Loucy (cell line): ENCODE measurements around the gene AK4.
"Not testable (repeated sequence)": the region's sequence is repeated elsewhere in the genome, so short reads cannot be mapped to it uniquely, and the experiment has no call there.

Source experiments
- H2AFZ ChIP-seq: fragments of 200-600 bp; sonication (generic); 2 replicates; pipeline ENCODE4 v1.6.0; 2016; ENCODE audit warnings: antibody characterized with exemption, mild to moderate bottlenecking, low read length, moderate library complexity
- H3F3A ChIP-seq: fragments of 200-600 bp; 2 replicates; pipeline ENCODE4 v1.6.0; 2016; ENCODE audit warnings: antibody characterized with exemption, low read depth, mild to moderate bottlenecking
- H3K27me3 ChIP-seq: fragments of 200-600 bp; sonication (generic); 2 replicates; pipeline ENCODE4 v1.6.1; 2014; ENCODE audit warnings: low read length, mild to moderate bottlenecking; ENCODE audit not compliant: insufficient read depth, poor library complexity, severe bottlenecking
- H3K36me3 ChIP-seq: fragments of 200-600 bp; sonication (generic); 2 replicates; pipeline ENCODE4 v1.6.1; 2016; ENCODE audit warnings: low read length; ENCODE audit not compliant: insufficient read depth
- H3K4me1 ChIP-seq: fragments of 200-600 bp; sonication (generic); 2 replicates; pipeline ENCODE4 v1.5.1; 2014; ENCODE audit warnings: low read length, mild to moderate bottlenecking; ENCODE audit not compliant: insufficient read depth, poor library complexity, severe bottlenecking
- H3K4me2 ChIP-seq: fragments of 200-600 bp; sonication (generic); 2 replicates; pipeline ENCODE4 v1.6.0; 2014; ENCODE audit warnings: antibody characterized with exemption, low read length, low read depth, mild to moderate bottlenecking; ENCODE audit not compliant: poor library complexity, severe bottlenecking
- H3K4me3 ChIP-seq: fragments of 200-600 bp; sonication (generic); 2 replicates; pipeline ENCODE4 v1.5.1; 2014; ENCODE audit warnings: low read length, mild to moderate bottlenecking, mixed read lengths; ENCODE audit not compliant: poor library complexity, severe bottlenecking
- H3K79me2 ChIP-seq: fragments of 200-600 bp; sonication (generic); 2 replicates; pipeline ENCODE4 v1.6.1; 2014; ENCODE audit warnings: low read length; ENCODE audit not compliant: insufficient read depth
- H3K9ac ChIP-seq: fragments of 200-600 bp; sonication (generic); 2 replicates; pipeline ENCODE4 v1.6.0; 2014; ENCODE audit warnings: mild to moderate bottlenecking, low read depth, low read length, moderate library complexity; ENCODE audit not compliant: poor library complexity, severe bottlenecking
- H3K9me2 ChIP-seq: fragments of 200-600 bp; sonication (generic); replicated peaks from 2 replicates; pipeline ENCODE4 v1.6.1; 2016; ENCODE audit warnings: low read depth, low read length, mixed read lengths
- H3K9me3 ChIP-seq: fragments of 200-600 bp; sonication (generic); 2 replicates; pipeline ENCODE4 v1.6.1; 2014; ENCODE audit warnings: mild to moderate bottlenecking, antibody characterized with exemption, low read length, low read depth; ENCODE audit not compliant: insufficient read depth
- H4K20me1 ChIP-seq: fragments of 200-600 bp; sonication (generic); 2 replicates; pipeline ENCODE4 v1.6.0; 2014; ENCODE audit warnings: antibody characterized with exemption, low read length, mild to moderate bottlenecking; ENCODE audit not compliant: insufficient read depth, poor library complexity, severe bottlenecking
- CTCF ChIP-seq: fragments of 200-600 bp; sonication (generic); conservative IDR thresholded peaks from 2 replicates; pipeline ENCODE4 v1.5.1; 2014; ENCODE audit warnings: mild to moderate bottlenecking, antibody characterized with exemption, low read length
- EZH2phosphoT487 ChIP-seq: fragments of 200-600 bp; IDR thresholded peaks from 2 replicates; pipeline ENCODE4 v1.6.1; 2018; ENCODE audit warnings: antibody characterized with exemption, mild to moderate bottlenecking, moderate library complexity, borderline replicate concordance

Gene AK4

GRCh38 chr1:65138524-65138923, 9.5 kb upstream of the AK4 start:
- H2AFZ ChIP-seq, result 0 out of 2 replicates have a peak overlapping the region, but pooled peaks have one; percentile 52

GRCh38 chr1:65139793-65140192, 8.2 kb upstream of the AK4 start:
- not testable (repeated sequence) for H3K79me2 ChIP-seq, H3K4me2 ChIP-seq, H3K4me3 ChIP-seq, H3K4me1 ChIP-seq, H3K27me3 ChIP-seq, H3K36me3 ChIP-seq, H3F3A ChIP-seq, H3K9ac ChIP-seq, H3K9me3 ChIP-seq, H3K9me2 ChIP-seq, H2AFZ ChIP-seq, H4K20me1 ChIP-seq

More at GRCh38 chr1:65138524-65138923, 9.5 kb upstream of the AK4 start:
- no peak overlapping the region for H3K4me3 ChIP-seq
- H3K27me3 ChIP-seq, result no peaks in the 10 kb centered on the region
- TF ChIP-seq EZH2phosphoT487, result no peak
- TF ChIP-seq CTCF, result no peak
- H3K4me2 ChIP-seq, result no peak overlapping the region
- no peaks in the 10 kb centered on the region for H3K9me2 ChIP-seq
- H3K79me2 ChIP-seq, result no peaks in the 10 kb centered on the region
- no peaks in the 10 kb centered on the region for H3F3A ChIP-seq
- H3K36me3 ChIP-seq, result no peaks in the 10 kb centered on the region
- H3K4me1 ChIP-seq, result peaks cover 7% of the 10 kb centered on the region
- no peaks in the 10 kb centered on the region for H4K20me1 ChIP-seq
- H3K9me3 ChIP-seq, result no peaks in the 10 kb centered on the region
- H3K9ac ChIP-seq, result no peak overlapping the region

GRCh38 chr1:65141394-65141793, 6.6 kb upstream of the AK4 start:
- Histone ChIP-seq H3K4me3 (no peak overlapping the region), H3F3A (no peaks in the 10 kb centered on the region), H3K36me3 (no peaks in the 10 kb centered on the region), H3K9ac (no peak overlapping the region), H3K4me1 (peaks cover 7% of the 10 kb centered on the region), H3K79me2 (no peaks in the 10 kb centered on the region), H3K9me2 (no peaks in the 10 kb centered on the region), H4K20me1 (no peaks in the 10 kb centered on the region), H3K9me3 (no peaks in the 10 kb centered on the region), H3K4me2 (peak overlapping the region; percentile 29), H3K27me3 (no peaks in the 10 kb centered on the region), H2AFZ (peak overlapping the region; percentile 38)
- TF ChIP-seq CTCF, result no peak
- no peak for TF ChIP-seq EZH2phosphoT487

GRCh38 chr1:65141918-65142317, 6.1 kb upstream of the AK4 start:
- Histone ChIP-seq H2AFZ (peak overlapping the region; percentile 38), H3K4me3 (no peak overlapping the region), H3K9me2 (no peaks in the 10 kb centered on the region), H3K9me3 (no peaks in the 10 kb centered on the region), H3K27me3 (no peaks in the 10 kb centered on the region), H3K79me2 (peaks cover 3% of the 10 kb centered on the region; the same call in 1 of the 2 replicates), H3K4me1 (peaks cover 10% of the 10 kb centered on the region), H3K9ac (no peak overlapping the region), H3K36me3 (no peaks in the 10 kb centered on the region), H4K20me1 (no peaks in the 10 kb centered on the region), H3F3A (no peaks in the 10 kb centered on the region), H3K4me2 (no peak overlapping the region)
- TF ChIP-seq EZH2phosphoT487 (no peak), CTCF (no peak)

GRCh38 chr1:65143112-65143658, 4.8 kb upstream of the AK4 start:
- not testable (repeated sequence) for H3F3A ChIP-seq, H2AFZ ChIP-seq, H3K36me3 ChIP-seq, H3K9me3 ChIP-seq, H3K9me2 ChIP-seq, H3K79me2 ChIP-seq, H3K27me3 ChIP-seq, H3K9ac ChIP-seq, H3K4me3 ChIP-seq, H3K4me2 ChIP-seq, H4K20me1 ChIP-seq
- H3K4me1 ChIP-seq, result peaks cover 13% of the 10 kb centered on the region
